ENCODE measurements around the gene MALSU1.

DNA sequence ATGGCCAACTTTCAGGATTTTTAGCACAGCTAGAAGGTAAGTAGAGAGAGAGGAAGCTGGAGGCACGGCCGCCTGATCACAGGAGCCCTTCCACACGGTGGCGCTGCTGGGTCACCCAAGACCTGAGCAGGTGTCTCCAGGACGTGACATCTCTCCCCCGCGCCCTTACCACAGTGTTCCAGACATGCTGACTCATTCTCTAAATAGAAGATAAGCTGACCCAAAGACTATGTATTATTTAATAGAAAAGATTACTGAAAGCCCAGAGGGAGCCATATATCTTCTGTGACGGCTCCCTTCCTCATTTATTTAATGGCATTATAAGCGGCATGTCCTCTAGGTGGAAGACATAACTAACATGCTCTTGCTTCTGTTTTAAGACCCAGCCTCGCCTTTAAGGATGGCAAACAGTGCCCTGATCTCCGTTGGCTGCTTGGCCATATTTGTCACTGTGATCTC is 26.0 kb upstream of the MALSU1 start:
- TF ChIP-seq EP300 (IDR thresholded peaks at IDR 0.05) (no peak), POLR2A (IDR thresholded peaks at IDR 0.05) (no peak), POLR2AphosphoS5 (IDR thresholded peaks at IDR 0.05) (no peak)
- TF ChIP-seq, protein P1, sequence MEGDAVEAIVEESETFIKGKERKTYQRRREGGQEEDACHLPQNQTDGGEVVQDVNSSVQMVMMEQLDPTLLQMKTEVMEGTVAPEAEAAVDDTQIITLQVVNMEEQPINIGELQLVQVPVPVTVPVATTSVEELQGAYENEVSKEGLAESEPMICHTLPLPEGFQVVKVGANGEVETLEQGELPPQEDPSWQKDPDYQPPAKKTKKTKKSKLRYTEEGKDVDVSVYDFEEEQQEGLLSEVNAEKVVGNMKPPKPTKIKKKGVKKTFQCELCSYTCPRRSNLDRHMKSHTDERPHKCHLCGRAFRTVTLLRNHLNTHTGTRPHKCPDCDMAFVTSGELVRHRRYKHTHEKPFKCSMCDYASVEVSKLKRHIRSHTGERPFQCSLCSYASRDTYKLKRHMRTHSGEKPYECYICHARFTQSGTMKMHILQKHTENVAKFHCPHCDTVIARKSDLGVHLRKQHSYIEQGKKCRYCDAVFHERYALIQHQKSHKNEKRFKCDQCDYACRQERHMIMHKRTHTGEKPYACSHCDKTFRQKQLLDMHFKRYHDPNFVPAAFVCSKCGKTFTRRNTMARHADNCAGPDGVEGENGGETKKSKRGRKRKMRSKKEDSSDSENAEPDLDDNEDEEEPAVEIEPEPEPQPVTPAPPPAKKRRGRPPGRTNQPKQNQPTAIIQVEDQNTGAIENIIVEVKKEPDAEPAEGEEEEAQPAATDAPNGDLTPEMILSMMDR (IDR thresholded peaks at IDR 0.05) = peak; percentile 22 to 75 (median 54)

Measured in gastroesophageal sphincter (tissue), 3 donors.